K562 (cell line): ENCODE data around the gene ERC2. TPM values are rescaled to one million over a fixed set of nuclear protein-coding genes. Genes with fewer than 3 reads are reported as not detected.

Experiments used
- ATAC-seq: fragments of 200-7000 bp; cut with Tn5 transposase; 3 replicates; pipeline ENCODE4 v1.9.1; 2020; ENCODE audit warnings: moderate library complexity
- BruUV-seq: library from RNA; stranded (reverse); fragments of 400-500 nt; replicated peaks from 2 replicates; lab custom pipeline; 2021; lab: Mats Ljungman, UMichigan
- CTCF ChIA-PET: fragments of 300-600 bp; formaldehyde crosslinking; extraction: SDS; loops from one replicate; lab custom pipeline; 2021; ENCODE audit warnings: low intra/inter-chr PET ratio; lab: Yijun Ruan, JAX
- POLR2A ChIA-PET: fragments of 300-600, 350-650 bp; sonication (Branson Sonifier 250); formaldehyde crosslinking; extraction: SDS; loops from one replicate; lab custom pipeline; 2021; ENCODE audit warnings: antibody characterized with exemption, inconsistent platforms; lab: Yijun Ruan, JAX
- DNase-seq, 4 experiments: peaks; one replicate each; pipeline versions ENCODE4 v3.0.0 to v3.0.0-alpha.2; 2011 to 2018; ENCODE audit warnings: low spot score in 3 of 4, mixed read lengths in 3 of 4; ENCODE audit errors: extremely low read depth in 1 of 4
- FAIRE-seq: peaks from 2 replicates; lab custom pipeline; 2011; peaks lifted over from hg19 to GRCh38; lab: Jason Lieb, UNC
- H2AFZ ChIP-seq: 2 replicates; pipeline ENCODE4 v1.6.0; 2011; ENCODE audit warnings: low read depth, low read length, control low read depth, inconsistent platforms
- H3K27ac ChIP-seq: fragments of 200-600 bp; 3 replicates; pipeline ENCODE4 v1.8.0; 2011; ENCODE audit warnings: low read depth, mild to moderate bottlenecking, control low read depth, inconsistent platforms, low read length, moderate library complexity, mixed read lengths; ENCODE audit errors: extremely low read depth
- H3K27me3 ChIP-seq, 2 experiments: fragments of 300-600 bp in 1 of 2; 2 replicates in 1 of 2; 3 replicates in 1 of 2; pipeline versions ENCODE4 v1.6.0 to v1.8.0; 2011; ENCODE audit warnings: inconsistent platforms in 2 of 2, low read length in 2 of 2, mild to moderate bottlenecking in 1 of 2, mixed read lengths in 1 of 2, moderate library complexity in 1 of 2; ENCODE audit not compliant: control insufficient read depth in 2 of 2, insufficient read depth in 2 of 2
- H3K36me3 ChIP-seq: fragments of 300-600 bp; 3 replicates; pipeline ENCODE4 v1.8.0; 2011; ENCODE audit warnings: mild to moderate bottlenecking, low read length, inconsistent platforms; ENCODE audit not compliant: control insufficient read depth, insufficient read depth
- H3K4me1 ChIP-seq, 2 experiments: fragments of 200-600 bp in 1 of 2; replicated peaks in 1 of 2; 2 replicates in 1 of 2; 3 replicates in 1 of 2; pipeline versions ENCODE4 v1.5.1 to v1.8.0; 2011; ENCODE audit warnings: inconsistent platforms in 2 of 2, low read length in 2 of 2, mild to moderate bottlenecking in 1 of 2, mixed read lengths in 1 of 2, moderate library complexity in 1 of 2; ENCODE audit not compliant: control insufficient read depth in 2 of 2, insufficient read depth in 2 of 2
- H3K4me2 ChIP-seq: 2 replicates; pipeline ENCODE4 v1.6.1; 2011; ENCODE audit warnings: low read length, control low read depth, inconsistent platforms, mixed read lengths; ENCODE audit not compliant: insufficient read depth
- H3K4me3 ChIP-seq: fragments of 200-600 bp; sonication (generic), shearing (Covaris generic); 2 replicates; pipeline ENCODE4 v1.5.1; 2016; ENCODE audit warnings: control low read depth, inconsistent platforms
- H3K79me2 ChIP-seq: fragments of 200-600 bp; 3 replicates; pipeline ENCODE4 v1.8.0; 2011; ENCODE audit warnings: low read length, inconsistent platforms; ENCODE audit not compliant: control insufficient read depth, insufficient read depth
- H3K9ac ChIP-seq, 2 experiments: 2 replicates each; pipeline versions ENCODE4 v1.6.0 to v1.6.1; 2011; ENCODE audit warnings: low read depth in 2 of 2, low read length in 2 of 2, control low read depth in 1 of 2, inconsistent platforms in 1 of 2, mild to moderate bottlenecking in 1 of 2, mixed read lengths in 1 of 2; ENCODE audit not compliant: insufficient read depth in 1 of 2
- H3K9me1 ChIP-seq: one replicate; pipeline ENCODE4 v1.6.0; 2011; ENCODE audit warnings: inconsistent platforms, mild to moderate bottlenecking, low read length, moderate library complexity; ENCODE audit not compliant: control insufficient read depth, insufficient read depth
- H3K9me3 ChIP-seq: replicated peaks from 2 replicates; pipeline ENCODE4 v1.5.1; 2011; ENCODE audit warnings: low read depth, low read length, inconsistent platforms; ENCODE audit not compliant: control insufficient read depth, insufficient read depth
- H4K20me1 ChIP-seq: replicated peaks from 2 replicates; pipeline ENCODE4 v1.6.1; 2011; ENCODE audit warnings: low read length, inconsistent platforms, mixed read lengths; ENCODE audit not compliant: control insufficient read depth, insufficient read depth
- BRD4 ChIP-seq: fragments of 200-600 bp; sonication (generic); IDR thresholded peaks from 2 replicates; pipeline ENCODE4 v1.6.1; 2017; ENCODE audit warnings: inconsistent platforms
- KLF10 ChIP-seq: fragments of 250-450 bp; sonication (Bioruptor Pico); IDR thresholded peaks from 2 replicates; pipeline ENCODE4 v1.6.1; 2021; ENCODE audit warnings: matching md5 sums
- MCM3 ChIP-seq: fragments of 450-650 bp; IDR thresholded peaks from 2 replicates; pipeline ENCODE4 v1.6.1; 2016
- SIN3B ChIP-seq: fragments of 450-650 bp; IDR thresholded peaks from 2 replicates; pipeline ENCODE4 v1.6.1; 2017; ENCODE audit warnings: low read depth, mild to moderate bottlenecking, moderate library complexity
- SP1 ChIP-seq: sonication (generic); formaldehyde crosslinking; IDR thresholded peaks from 2 replicates; pipeline ENCODE4 v1.8.1; 2022; ENCODE audit warnings: mild to moderate bottlenecking, missing genetic modification reagents
- YBX1 ChIP-seq: fragments of 450-650 bp; IDR thresholded peaks from 2 replicates; pipeline ENCODE4 v1.7.1; 2016; ENCODE audit warnings: mild to moderate bottlenecking
- ZNF384 ChIP-seq: IDR thresholded peaks from 2 replicates; pipeline ENCODE4 v1.6.1; 2012; ENCODE audit warnings: low read depth, low read length, improper control_type of control experiment
- ZNF445 ChIP-seq: fragments of 250-450 bp; sonication (Bioruptor Pico); IDR thresholded peaks from 2 replicates; pipeline ENCODE4 v1.4.0; 2020; ENCODE audit warnings: low read depth, mild to moderate bottlenecking, moderate library complexity
- ZNF551 ChIP-seq: fragments of 250-450 bp; sonication (Bioruptor Pico); IDR thresholded peaks from 2 replicates; pipeline ENCODE4 v1.5.0; 2021; ENCODE audit warnings: mild to moderate bottlenecking, moderate library complexity
- ZZZ3 ChIP-seq: fragments of 450-650 bp; IDR thresholded peaks from 2 replicates; pipeline ENCODE4 v1.6.1; 2016; ENCODE audit warnings: antibody characterized with exemption, mild to moderate bottlenecking, moderate library complexity
- WGBS: fragments of 100-300 bp; shearing (Covaris generic); methylation state at CpG from one replicate; pipeline ENCODE4 v1.1.6; 2016; ENCODE audit warnings: low coverage, mixed read lengths; ENCODE audit not compliant: insufficient coverage; ENCODE audit errors: missing lambda C conversion rate; 5-methylcytosine and 5-hydroxymethylcytosine counted together
- in situ Hi-C: fragments of 300-500 bp; cut with MboI; formaldehyde crosslinking; loops from 4 replicates; pipeline ENCODE4 v1.15.0; 2018; ENCODE audit warnings: inconsistent platforms, mixed read lengths
- intact Hi-C: fragments of 100-400 bp; cut with micrococcal nuclease; formaldehyde crosslinking; loops from 2 replicates; pipeline ENCODE4 v1.14.2; 2022
- polyA plus RNA-seq, 8 experiments: library from polyadenylated mRNA; depleted of rRNA in 4 of 8; stranded (reverse) in 5 of 8; unstranded in 3 of 8; fragments of >200 nt; fragmentation: Nextera tagmentation in 2 of 8; fragmentation: Illumina TruSeq in 1 of 8; extraction: Ambion mirVana in 2 of 8; extraction: Trizol in 1 of 8; gene quantifications; 2 replicates each; pipeline versions ENCODE4 v1.2.1 to v1.2.3, GENCODE V29; 2011 to 2014; ENCODE audit warnings: inconsistent platforms in 1 of 8, missing spikeins in 1 of 8
- total RNA-seq, 7 experiments: library from RNA; depleted of rRNA in 6 of 7; stranded (reverse); fragments of >200 nt in 6 of 7; fragmentation: Illumina TruSeq in 2 of 7; extraction: Trizol in 2 of 7; gene quantifications; 2 replicates each; pipeline versions ENCODE4 v1.2.1 to v1.2.3, GENCODE V29; 2011 to 2021; ENCODE audit warnings: low replicate concordance in 1 of 7
- TF ChIP-seq, protein P1 (sequence below): fragments of 250-450 bp; sonication (Bioruptor Pico); IDR thresholded peaks from 2 replicates; pipeline ENCODE4 v1.5.0; 2021
- TF ChIP-seq, protein P2 (sequence below): IDR thresholded peaks from 3 replicates; pipeline ENCODE4 v1.6.1; 2011; ENCODE audit warnings: borderline replicate concordance, mild to moderate bottlenecking, moderate library complexity; ENCODE audit not compliant: insufficient read length; ENCODE audit errors: extremely low read depth
- TF ChIP-seq, protein P3 (sequence below): sonication (generic); formaldehyde crosslinking; IDR thresholded peaks from 2 replicates; pipeline ENCODE4 v1.8.0; 2022; ENCODE audit warnings: mild to moderate bottlenecking, missing genetic modification reagents

Gene ERC2
- total and polyA plus RNA-seq, 9 of the 15 experiments (the other 6 are each of a cell fraction or from before 2014, with no cell fraction given), result 0.04 to 0.18 (median 0.07) TPM; not detected in 2

DNA sequence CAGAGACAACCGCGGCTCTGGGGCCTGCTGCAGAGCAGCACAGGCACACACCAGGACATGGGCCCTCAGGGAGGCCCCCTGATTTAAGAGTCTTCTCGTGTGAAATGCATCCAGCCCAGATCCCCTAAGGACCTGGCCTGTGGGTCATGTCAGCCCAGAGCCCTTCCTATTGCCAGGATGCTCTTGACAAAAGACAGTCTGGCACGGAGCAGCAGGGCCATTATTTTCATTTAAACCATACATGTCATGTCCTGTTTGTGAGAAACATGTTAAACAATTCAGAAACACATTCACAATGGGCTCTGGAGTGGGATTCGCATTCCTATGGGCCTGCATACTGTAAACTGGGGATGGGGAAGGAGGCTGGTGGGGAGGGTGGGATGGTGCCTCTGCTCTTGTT lies 613.8 kb downstream of the ERC2 start (continued):
- TF ChIP-seq MCM3, result no peak
- TF ChIP-seq, all 486 proteins: peak for 0

DNA sequence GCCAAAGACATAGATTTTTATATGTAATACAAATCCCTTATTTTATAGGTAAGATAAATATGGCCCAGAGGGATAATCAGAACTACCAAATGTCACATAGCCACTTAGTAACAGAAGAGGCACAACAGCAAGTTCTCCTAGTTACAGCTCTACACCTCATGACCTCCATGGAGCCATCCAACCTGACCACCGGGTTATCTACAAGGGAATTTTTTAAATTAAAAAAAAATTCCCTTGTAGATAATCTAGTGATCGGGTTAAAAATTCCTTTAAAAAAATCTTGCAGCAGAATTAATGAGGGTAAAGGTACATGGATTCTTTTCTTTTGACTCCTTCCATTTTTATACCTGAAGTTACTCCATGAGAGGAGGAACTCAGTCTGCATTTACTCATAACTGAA lies 615.9 kb downstream of the ERC2 start:
- no peak for FAIRE-seq
- H3K4me2 ChIP-seq, result no peak overlapping the region

More for the DNA sequence above, 615.9 kb downstream of the ERC2 start:
- no peaks in the 10 kb centered on the region for H3K36me3 ChIP-seq
- no peaks in the 10 kb centered on the region for H3K27me3 ChIP-seq
- CTCF ChIA-PET, result no interaction called here
- no peaks in the 10 kb centered on the region for H3K9me3 ChIP-seq
- 0% methylated on average over 2 of the region's 2 CpGs for WGBS
- intact Hi-C loops, result no loop called here
- TF ChIP-seq ZNF384, result no peak
- TF ChIP-seq SP1 (CRISPR knock-in tag), result no peak
- no peak for TF ChIP-seq KLF10
- TF ChIP-seq ZNF551 (CRISPR knock-in tag), result no peak
- no peak for TF ChIP-seq SIN3B
- TF ChIP-seq, protein P1, sequence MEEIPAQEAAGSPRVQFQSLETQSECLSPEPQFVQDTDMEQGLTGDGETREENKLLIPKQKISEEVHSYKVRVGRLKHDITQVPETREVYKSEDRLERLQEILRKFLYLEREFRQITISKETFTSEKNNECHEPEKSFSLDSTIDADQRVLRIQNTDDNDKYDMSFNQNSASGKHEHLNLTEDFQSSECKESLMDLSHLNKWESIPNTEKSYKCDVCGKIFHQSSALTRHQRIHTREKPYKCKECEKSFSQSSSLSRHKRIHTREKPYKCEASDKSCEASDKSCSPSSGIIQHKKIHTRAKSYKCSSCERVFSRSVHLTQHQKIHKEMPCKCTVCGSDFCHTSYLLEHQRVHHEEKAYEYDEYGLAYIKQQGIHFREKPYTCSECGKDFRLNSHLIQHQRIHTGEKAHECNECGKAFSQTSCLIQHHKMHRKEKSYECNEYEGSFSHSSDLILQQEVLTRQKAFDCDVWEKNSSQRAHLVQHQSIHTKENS (CRISPR knock-in tag), result no peak
- TF ChIP-seq BRD4, result no peak
- TF ChIP-seq, protein P2, sequence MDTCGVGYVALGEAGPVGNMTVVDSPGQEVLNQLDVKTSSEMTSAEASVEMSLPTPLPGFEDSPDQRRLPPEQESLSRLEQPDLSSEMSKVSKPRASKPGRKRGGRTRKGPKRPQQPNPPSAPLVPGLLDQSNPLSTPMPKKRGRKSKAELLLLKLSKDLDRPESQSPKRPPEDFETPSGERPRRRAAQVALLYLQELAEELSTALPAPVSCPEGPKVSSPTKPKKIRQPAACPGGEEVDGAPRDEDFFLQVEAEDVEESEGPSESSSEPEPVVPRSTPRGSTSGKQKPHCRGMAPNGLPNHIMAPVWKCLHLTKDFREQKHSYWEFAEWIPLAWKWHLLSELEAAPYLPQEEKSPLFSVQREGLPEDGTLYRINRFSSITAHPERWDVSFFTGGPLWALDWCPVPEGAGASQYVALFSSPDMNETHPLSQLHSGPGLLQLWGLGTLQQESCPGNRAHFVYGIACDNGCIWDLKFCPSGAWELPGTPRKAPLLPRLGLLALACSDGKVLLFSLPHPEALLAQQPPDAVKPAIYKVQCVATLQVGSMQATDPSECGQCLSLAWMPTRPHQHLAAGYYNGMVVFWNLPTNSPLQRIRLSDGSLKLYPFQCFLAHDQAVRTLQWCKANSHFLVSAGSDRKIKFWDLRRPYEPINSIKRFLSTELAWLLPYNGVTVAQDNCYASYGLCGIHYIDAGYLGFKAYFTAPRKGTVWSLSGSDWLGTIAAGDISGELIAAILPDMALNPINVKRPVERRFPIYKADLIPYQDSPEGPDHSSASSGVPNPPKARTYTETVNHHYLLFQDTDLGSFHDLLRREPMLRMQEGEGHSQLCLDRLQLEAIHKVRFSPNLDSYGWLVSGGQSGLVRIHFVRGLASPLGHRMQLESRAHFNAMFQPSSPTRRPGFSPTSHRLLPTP, result no peak
- TF ChIP-seq, protein P3, sequence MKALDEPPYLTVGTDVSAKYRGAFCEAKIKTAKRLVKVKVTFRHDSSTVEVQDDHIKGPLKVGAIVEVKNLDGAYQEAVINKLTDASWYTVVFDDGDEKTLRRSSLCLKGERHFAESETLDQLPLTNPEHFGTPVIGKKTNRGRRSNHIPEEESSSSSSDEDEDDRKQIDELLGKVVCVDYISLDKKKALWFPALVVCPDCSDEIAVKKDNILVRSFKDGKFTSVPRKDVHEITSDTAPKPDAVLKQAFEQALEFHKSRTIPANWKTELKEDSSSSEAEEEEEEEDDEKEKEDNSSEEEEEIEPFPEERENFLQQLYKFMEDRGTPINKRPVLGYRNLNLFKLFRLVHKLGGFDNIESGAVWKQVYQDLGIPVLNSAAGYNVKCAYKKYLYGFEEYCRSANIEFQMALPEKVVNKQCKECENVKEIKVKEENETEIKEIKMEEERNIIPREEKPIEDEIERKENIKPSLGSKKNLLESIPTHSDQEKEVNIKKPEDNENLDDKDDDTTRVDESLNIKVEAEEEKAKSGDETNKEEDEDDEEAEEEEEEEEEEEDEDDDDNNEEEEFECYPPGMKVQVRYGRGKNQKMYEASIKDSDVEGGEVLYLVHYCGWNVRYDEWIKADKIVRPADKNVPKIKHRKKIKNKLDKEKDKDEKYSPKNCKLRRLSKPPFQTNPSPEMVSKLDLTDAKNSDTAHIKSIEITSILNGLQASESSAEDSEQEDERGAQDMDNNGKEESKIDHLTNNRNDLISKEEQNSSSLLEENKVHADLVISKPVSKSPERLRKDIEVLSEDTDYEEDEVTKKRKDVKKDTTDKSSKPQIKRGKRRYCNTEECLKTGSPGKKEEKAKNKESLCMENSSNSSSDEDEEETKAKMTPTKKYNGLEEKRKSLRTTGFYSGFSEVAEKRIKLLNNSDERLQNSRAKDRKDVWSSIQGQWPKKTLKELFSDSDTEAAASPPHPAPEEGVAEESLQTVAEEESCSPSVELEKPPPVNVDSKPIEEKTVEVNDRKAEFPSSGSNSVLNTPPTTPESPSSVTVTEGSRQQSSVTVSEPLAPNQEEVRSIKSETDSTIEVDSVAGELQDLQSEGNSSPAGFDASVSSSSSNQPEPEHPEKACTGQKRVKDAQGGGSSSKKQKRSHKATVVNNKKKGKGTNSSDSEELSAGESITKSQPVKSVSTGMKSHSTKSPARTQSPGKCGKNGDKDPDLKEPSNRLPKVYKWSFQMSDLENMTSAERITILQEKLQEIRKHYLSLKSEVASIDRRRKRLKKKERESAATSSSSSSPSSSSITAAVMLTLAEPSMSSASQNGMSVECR (CRISPR knock-in tag), result no peak
- TF ChIP-seq YBX1, result no peak
- no peak for TF ChIP-seq ZNF445
- no peak for TF ChIP-seq ZZZ3
- in situ Hi-C loops, result no loop called here
- H4K20me1 ChIP-seq, result no peaks in the 10 kb centered on the region
- no peaks in the 10 kb centered on the region for H3K79me2 ChIP-seq
- no peaks in the 10 kb centered on the region for H3K4me1 ChIP-seq
- DNase-seq (no peak), ATAC-seq (no peak)
- no peak overlapping the region for H3K4me3 ChIP-seq
- H3K27ac ChIP-seq, result no peak overlapping the region
- no TSS peak for BruUV-seq
- no peak overlapping the region for H2AFZ ChIP-seq
- H3K9ac ChIP-seq, result no peak overlapping the region
- H3K9me1 ChIP-seq, result no peaks in the 10 kb centered on the region
- POLR2A ChIA-PET, result no interaction called here
